Thyroid gland (tissue), 4 donors: ENCODE data around the gene SLC24A4.

Source experiments
- CTCF ChIP-seq, 6 experiments: fragments of 200-600 bp in 3 of 6; fragments of 450-650 bp in 3 of 6; sonication (generic) in 3 of 6; IDR thresholded peaks; one replicate each; pipeline ENCODE4 v1.5.1; 2016 to 2019; ENCODE audit warnings: antibody characterized with exemption in 6 of 6, mild to moderate bottlenecking in 2 of 6, inconsistent platforms in 1 of 6, moderate library complexity in 1 of 6
- POLR2A ChIP-seq, 2 donors: fragments of 450-650 bp; IDR thresholded peaks; one replicate each; pipeline ENCODE4 v1.6.1; 2017; ENCODE audit warnings: antibody characterized with exemption in 2 of 2, mild to moderate bottlenecking in 2 of 2, moderate library complexity in 1 of 2

GRCh38 chr14:92512807-92513203 is 189.8 kb downstream of the SLC24A4 start:
- TF ChIP-seq CTCF (IDR thresholded peaks at IDR 0.05) = no peak
- TF ChIP-seq POLR2A (IDR thresholded peaks at IDR 0.05) = no peak
